HUES64 (cell line): ENCODE data around the gene MINDY2.
A peak's percentile ranks its signal among the peaks of the same experiment; 100 is the strongest.
"Not testable (repeated sequence)": the region's sequence is repeated elsewhere in the genome, so short reads cannot be mapped to it uniquely, and the experiment has no call there.

ENCODE experiments used
- H3K27ac ChIP-seq: 2 replicates; pipeline ENCODE4 v1.7.0; 2013; ENCODE audit warnings: low read depth, low read length, inconsistent platforms
- H3K27me3 ChIP-seq: 2 replicates; pipeline ENCODE4 v1.6.1; 2013; ENCODE audit warnings: mild to moderate bottlenecking, low read length; ENCODE audit not compliant: insufficient read depth
- H3K36me3 ChIP-seq: 2 replicates; pipeline ENCODE4 v1.6.1; 2013; ENCODE audit warnings: mild to moderate bottlenecking, low read length; ENCODE audit not compliant: insufficient read depth
- H3K4me1 ChIP-seq: 2 replicates; pipeline ENCODE4 v1.6.1; 2013; ENCODE audit warnings: mild to moderate bottlenecking, low read length, moderate library complexity; ENCODE audit not compliant: insufficient read depth
- H3K4me3 ChIP-seq: 2 replicates; pipeline ENCODE4 v1.5.1; 2013; ENCODE audit warnings: mild to moderate bottlenecking, low read length, moderate library complexity
- H3K9ac ChIP-seq: 2 replicates; pipeline ENCODE4 v1.6.1; 2013; ENCODE audit warnings: mild to moderate bottlenecking, low read depth, low read length
- H3K9me3 ChIP-seq: 2 replicates; pipeline ENCODE4 v1.6.1; 2013; ENCODE audit warnings: low read depth, low read length; ENCODE audit not compliant: insufficient read depth
- WGBS: fragments of 150-250, 120-280 bp; methylation state at CpG from one replicate; pipeline ENCODE4 v1.1.7; 2013; ENCODE audit warnings: missing lambda C conversion rate; 5-methylcytosine and 5-hydroxymethylcytosine counted together

The MINDY2 gene

DNA sequence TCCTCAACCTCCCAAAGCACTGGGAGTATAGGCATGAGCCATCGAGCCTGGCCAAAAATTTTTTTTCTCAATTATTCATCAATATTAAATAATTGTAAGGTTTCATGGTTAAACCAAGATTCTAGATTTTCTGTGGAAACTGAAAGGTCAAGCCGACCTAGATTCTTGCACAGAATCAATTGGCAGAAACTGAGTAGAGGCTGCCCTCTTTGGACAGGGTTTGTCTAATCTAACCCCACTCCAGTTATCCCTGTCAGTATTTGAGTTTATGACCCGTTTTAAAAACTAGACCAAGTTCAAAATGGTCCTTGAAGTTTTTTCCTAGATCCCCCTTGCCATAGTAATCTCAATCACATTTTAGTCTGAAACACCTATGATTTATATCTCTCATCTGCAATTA, 13.0 kb upstream of the MINDY2 start:
- Histone ChIP-seq H3K27me3 (no peaks in the 10 kb centered on the region), H3K27ac (no peak overlapping the region), H3K4me1 (no peaks in the 10 kb centered on the region), H3K9ac (no peak overlapping the region), H3K36me3 (no peaks in the 10 kb centered on the region), H3K9me3 (no peaks in the 10 kb centered on the region), H3K4me3 (no peak overlapping the region)
- WGBS: 84% methylated on average over 2 of the region's 3 CpGs

DNA sequence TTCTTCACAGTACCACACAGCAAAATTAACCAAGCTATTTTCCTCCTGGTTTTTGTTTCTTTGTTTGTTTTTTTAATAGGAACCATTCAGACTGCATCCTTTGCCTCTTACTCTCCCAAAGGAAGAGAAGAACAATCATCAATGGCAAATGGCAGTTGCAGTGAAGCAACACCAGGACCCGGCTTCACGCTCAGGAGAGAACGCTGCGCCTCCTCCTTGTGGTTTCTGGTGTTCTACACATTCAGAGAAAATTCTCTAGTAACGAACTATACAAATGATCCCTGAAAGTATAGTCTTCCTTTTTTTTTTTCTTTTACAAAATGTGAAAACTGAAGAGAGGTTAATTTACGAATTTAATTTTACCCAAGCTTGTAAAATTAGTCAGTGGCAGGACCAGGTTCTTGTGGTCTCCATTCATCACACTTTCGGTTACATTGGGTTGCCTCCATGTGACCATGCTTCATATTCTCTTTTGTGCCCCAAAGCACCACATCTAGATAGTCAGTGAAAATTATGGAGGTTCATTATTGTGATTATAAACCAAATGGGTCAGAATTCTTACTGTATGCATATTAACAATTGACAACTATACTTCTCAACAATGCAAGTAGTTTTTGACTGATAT, 10.6 kb upstream of the MINDY2 start:
- Histone ChIP-seq H3K9me3 (peaks cover 10% of the 10 kb centered on the region; the same call in 1 of the 2 replicates), H3K9ac (no peak overlapping the region), H3K4me3 (no peak overlapping the region), H3K27me3 (no peaks in the 10 kb centered on the region), H3K27ac (no peak overlapping the region), H3K4me1 (no peaks in the 10 kb centered on the region), H3K36me3 (no peaks in the 10 kb centered on the region)
- WGBS: 93% methylated on average over 7 of the region's 7 CpGs

DNA sequence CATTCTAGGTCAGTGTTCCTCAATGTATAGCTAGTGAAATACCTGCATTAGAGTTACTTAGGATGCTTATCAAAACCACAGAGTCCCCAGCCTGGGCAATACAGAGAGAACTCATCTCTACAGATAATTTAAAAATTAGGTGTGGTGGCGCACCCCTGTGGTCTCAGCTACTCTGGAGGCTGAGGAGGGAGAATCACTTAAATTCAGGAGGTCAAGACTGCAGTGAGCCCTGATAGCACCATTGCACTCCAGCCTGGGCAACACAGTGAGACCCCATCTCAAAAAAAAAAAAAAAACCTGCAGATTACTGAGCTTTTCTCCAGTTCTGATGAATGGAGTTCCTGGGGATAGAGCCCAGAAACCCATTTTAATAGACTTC, 10.1 kb upstream of the MINDY2 start:
- peaks cover 10% of the 10 kb centered on the region; the same call in 1 of the 2 replicates for H3K9me3 ChIP-seq
- 86% methylated on average over 1 of the region's 1 CpG for WGBS
- no peaks in the 10 kb centered on the region for H3K4me1 ChIP-seq
- H3K36me3 ChIP-seq: no peaks in the 10 kb centered on the region
- H3K27ac ChIP-seq: no peak overlapping the region
- H3K9ac ChIP-seq: no peak overlapping the region
- no peaks in the 10 kb centered on the region for H3K27me3 ChIP-seq
- no peak overlapping the region for H3K4me3 ChIP-seq

DNA sequence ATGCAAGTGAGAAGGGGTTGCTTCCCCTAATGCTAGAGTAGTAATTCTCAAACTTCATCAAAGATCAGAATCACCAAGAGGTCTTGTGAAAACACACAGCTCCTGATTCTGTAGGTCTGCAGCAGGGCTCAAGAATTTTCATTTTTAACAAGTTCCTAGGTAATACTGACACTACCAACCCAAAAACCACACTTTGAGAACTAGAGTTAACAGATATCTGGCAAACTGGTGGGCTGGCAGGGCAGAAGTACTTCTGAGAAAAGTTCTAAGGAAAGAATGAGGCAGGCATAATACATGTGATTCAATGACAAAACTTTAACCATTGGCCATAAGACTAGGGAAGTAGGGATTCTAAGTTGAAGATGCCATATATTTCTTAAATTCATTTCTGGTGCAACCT, 8.8 kb upstream of the MINDY2 start:
- no peak overlapping the region for H3K9ac ChIP-seq
- no peak overlapping the region for H3K27ac ChIP-seq
- H3K36me3 ChIP-seq: no peaks in the 10 kb centered on the region
- peaks cover 10% of the 10 kb centered on the region; the same call in 1 of the 2 replicates for H3K9me3 ChIP-seq
- H3K4me1 ChIP-seq: no peaks in the 10 kb centered on the region
- no peaks in the 10 kb centered on the region for H3K27me3 ChIP-seq
- H3K4me3 ChIP-seq: no peak overlapping the region

DNA sequence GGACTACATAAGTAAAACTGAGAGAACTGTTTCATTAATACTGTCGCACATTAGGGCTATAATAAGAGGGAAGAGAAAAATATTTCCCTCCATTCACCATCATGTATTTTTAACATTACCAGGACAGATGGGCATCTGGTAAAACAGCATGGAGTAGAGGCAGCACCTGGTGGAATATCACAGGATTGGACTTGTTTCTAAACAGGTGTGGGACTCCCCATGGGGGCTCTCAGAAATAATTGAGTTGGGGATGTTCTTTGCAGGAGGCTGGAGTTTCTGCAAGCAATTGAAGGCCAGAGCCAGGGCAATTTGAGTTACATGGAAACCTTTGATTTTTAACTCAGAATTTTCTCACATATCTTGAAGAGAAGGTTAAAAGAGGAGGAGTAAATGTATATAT, 8.4 kb upstream of the MINDY2 start:
- H3K4me1 ChIP-seq: no peaks in the 10 kb centered on the region
- no peak overlapping the region for H3K4me3 ChIP-seq
- no peak overlapping the region for H3K9ac ChIP-seq
- H3K9me3 ChIP-seq: peaks cover 10% of the 10 kb centered on the region; the same call in 1 of the 2 replicates
- WGBS: no CpG with 5 or more reads among the region's 1 CpG
- H3K27ac ChIP-seq: no peak overlapping the region
- H3K36me3 ChIP-seq: no peaks in the 10 kb centered on the region
- no peaks in the 10 kb centered on the region for H3K27me3 ChIP-seq

DNA sequence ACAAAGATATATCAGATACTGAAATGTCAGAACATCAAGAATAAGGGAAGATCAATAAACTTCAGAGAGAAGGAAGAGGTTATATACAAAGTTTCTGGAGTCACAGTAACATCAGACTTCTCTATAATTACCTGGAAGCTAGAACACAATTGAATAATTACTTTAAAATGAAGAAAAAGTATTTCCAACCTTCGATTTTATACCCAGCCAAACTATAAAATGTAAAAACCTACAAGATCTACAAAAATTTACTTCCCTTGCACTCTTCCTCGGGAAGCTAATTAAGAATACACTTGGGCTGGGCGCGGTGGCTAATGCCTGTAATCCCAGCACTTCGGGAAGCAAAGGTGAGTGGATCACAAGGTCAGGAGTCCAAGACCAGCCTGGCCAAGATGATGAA, 6.6 kb upstream of the MINDY2 start:
- no peak overlapping the region for H3K27ac ChIP-seq
- WGBS: 94% methylated on average over 5 of the region's 5 CpGs
- H3K4me1 ChIP-seq: no peaks in the 10 kb centered on the region

DNA sequence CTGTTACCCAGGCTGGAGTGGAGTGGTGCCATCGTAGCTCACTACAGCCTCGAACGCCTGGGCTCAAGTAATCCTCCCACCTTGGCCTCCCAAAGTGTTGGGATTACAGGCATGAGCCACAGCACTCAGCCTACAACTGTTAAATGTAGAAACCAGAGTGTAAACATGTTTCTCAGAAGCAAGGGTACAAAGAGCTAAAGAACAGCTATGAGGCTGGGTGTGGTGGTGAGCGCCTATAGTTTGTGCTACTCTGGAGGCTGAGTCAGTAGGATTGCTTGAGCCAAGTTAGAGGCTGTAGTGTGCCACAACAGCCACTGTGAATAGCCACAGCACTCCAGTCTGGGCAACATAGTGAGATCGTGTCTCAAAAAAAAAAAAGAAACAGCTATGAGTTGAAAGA, 4.8 kb upstream of the MINDY2 start:
- no peak overlapping the region for H3K4me3 ChIP-seq
- no peak overlapping the region for H3K9ac ChIP-seq
- no peaks in the 10 kb centered on the region for H3K27me3 ChIP-seq
- no peak overlapping the region for H3K27ac ChIP-seq
- 82% methylated on average over 5 of the region's 5 CpGs for WGBS
- H3K4me1 ChIP-seq: peaks cover 5% of the 10 kb centered on the region; the same call in 1 of the 2 replicates
- H3K9me3 ChIP-seq: peaks cover 10% of the 10 kb centered on the region; the same call in 1 of the 2 replicates
- H3K36me3 ChIP-seq: no peaks in the 10 kb centered on the region

More for the DNA sequence above, 6.6 kb upstream of the MINDY2 start:
- H3K9me3 ChIP-seq: peaks cover 10% of the 10 kb centered on the region; the same call in 1 of the 2 replicates
- no peak overlapping the region for H3K9ac ChIP-seq
- no peaks in the 10 kb centered on the region for H3K27me3 ChIP-seq
- H3K4me3 ChIP-seq: no peak overlapping the region
- no peaks in the 10 kb centered on the region for H3K36me3 ChIP-seq

DNA sequence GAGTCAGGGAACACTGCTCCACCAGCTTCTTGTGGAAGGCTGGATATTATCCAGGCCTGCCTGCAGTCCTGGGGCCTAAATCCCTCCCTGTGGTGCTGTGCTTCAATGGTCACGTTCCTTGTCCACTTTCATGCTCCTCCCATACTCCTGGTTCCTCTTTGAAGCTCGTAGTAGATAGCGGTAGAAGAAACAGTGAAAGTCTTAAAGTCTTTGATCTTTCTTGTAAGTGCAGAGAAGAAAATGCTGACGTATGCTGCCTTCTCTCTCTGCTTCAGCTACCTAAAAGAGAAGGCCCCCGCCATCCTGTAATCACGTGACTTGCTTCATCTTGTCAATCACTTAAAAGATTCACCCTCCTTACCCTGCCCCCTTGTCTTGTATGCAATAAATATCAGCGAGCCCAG, 2.5 kb upstream of the MINDY2 start:
- not testable (repeated sequence) for H3K4me3 ChIP-seq, H3K27ac ChIP-seq, H3K36me3 ChIP-seq, H3K27me3 ChIP-seq, H3K9ac ChIP-seq
- Histone ChIP-seq H3K9me3 (peaks cover 10% of the 10 kb centered on the region; the same call in 1 of the 2 replicates), H3K4me1 (peaks cover 14% of the 10 kb centered on the region; the same call in 1 of the 2 replicates)
- 80% methylated on average over 7 of the region's 7 CpGs for WGBS

DNA sequence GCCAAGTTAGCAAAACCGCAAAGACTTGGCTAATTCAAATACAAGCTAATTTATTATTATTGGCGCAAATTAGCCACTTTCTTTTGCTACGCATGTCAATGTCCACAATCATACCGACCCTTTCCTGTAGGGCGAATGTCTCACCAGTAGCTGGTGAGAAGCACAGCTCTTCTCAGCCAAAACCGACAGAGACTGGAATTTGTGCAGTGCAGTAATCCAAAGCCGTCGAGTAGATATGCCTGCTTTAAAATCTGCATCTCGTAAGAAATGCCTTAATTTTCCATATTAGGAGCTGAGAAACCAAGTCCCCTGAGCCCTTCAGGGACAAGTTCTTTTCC, 614 bp upstream of the MINDY2 start:
- 14% methylated on average over 9 of the region's 9 CpGs for WGBS

DNA sequence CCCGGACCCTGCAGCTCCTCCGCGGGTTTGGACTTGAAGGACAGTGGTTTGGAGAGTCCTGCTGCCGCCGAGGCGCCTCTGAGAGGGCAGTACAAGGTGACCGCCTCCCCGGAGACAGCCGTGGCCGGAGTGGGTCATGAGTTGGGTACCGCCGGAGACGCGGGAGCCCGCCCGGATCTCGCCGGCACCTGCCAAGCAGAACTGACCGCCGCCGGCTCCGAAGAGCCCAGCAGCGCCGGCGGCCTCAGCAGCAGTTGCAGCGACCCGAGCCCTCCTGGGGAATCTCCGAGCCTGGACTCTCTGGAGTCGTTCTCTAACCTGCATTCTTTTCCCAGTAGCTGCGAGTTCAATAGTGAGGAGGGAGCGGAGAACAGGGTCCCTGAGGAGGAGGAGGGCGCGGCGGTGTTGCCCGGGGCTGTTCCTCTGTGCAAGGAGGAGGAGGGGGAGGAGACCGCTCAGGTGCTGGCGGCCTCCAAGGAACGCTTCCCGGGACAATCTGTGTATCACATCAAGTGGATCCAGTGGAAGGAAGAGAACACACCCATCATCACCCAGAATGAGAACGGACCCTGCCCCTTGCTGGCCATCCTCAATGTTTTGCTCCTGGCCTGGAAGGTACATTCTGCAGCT, 634 bp downstream of the MINDY2 start:
- peak overlapping the region; percentile 70 for H3K9ac ChIP-seq
- H3K9me3 ChIP-seq: no peaks in the 10 kb centered on the region
- peaks cover 15% of the 10 kb centered on the region; the same call in 1 of the 2 replicates for H3K4me1 ChIP-seq
- under 1% methylated on average over 40 of the region's 40 CpGs for WGBS
- peak overlapping the region; percentile 81 for H3K4me3 ChIP-seq
- H3K27ac ChIP-seq: peak overlapping the region; percentile 91; the same call in 1 of the 2 replicates
- H3K27me3 ChIP-seq: no peaks in the 10 kb centered on the region
- no peaks in the 10 kb centered on the region for H3K36me3 ChIP-seq

More for the DNA sequence above, 614 bp upstream of the MINDY2 start:
- H3K36me3 ChIP-seq: no peaks in the 10 kb centered on the region
- no peaks in the 10 kb centered on the region for H3K27me3 ChIP-seq
- H3K9me3 ChIP-seq: no peaks in the 10 kb centered on the region
- H3K4me3 ChIP-seq: peak overlapping the region; percentile 81
- peak overlapping the region; percentile 61; the same call in 1 of the 2 replicates for H3K27ac ChIP-seq
- peaks cover 15% of the 10 kb centered on the region; the same call in 1 of the 2 replicates for H3K4me1 ChIP-seq
- H3K9ac ChIP-seq: peak overlapping the region; percentile 45

DNA sequence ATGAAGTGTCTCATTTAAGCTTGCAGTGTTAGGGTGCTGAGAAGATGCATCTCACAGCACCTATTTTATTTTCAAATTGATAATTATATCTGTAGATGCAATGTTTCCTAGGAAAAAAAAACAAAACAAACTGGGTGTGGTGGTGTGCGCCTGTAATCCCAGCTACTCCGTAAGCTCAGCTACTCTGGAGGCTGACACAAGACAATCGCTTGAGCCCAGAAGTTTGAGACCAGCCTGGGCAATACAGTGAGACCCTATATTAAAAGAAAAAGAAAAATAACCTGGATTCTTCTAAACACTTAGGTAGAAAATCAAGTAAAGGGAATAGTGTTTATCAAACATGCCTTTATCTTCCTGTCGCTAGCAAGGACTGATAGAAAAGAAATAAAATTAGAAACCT, 1.9 kb downstream of the MINDY2 start:
- H3K27me3 ChIP-seq: no peaks in the 10 kb centered on the region
- H3K4me1 ChIP-seq: peaks cover 15% of the 10 kb centered on the region; the same call in 1 of the 2 replicates
- H3K9me3 ChIP-seq: no peaks in the 10 kb centered on the region
- peak overlapping the region; percentile 81 for H3K4me3 ChIP-seq
- WGBS: 87% methylated on average over 4 of the region's 4 CpGs
- H3K9ac ChIP-seq: no peak overlapping the region
- no peak overlapping the region for H3K27ac ChIP-seq
- H3K36me3 ChIP-seq: no peaks in the 10 kb centered on the region
